Lung (tissue), 12 donors: ENCODE results near the gene GP9. TPM values are rescaled to one million over a fixed set of nuclear protein-coding genes. Genes with fewer than 3 reads are reported as not detected.

Experiments used
- ATAC-seq: fragments of 200-7000 bp; cut with Tn5 transposase; one replicate; pipeline ENCODE4 v1.9.1; 2020; ENCODE audit warnings: moderate number of reproducible peaks; ENCODE audit not compliant: insufficient read depth, low FRiP score
- DNase-seq, 3 donors: peaks; one replicate each; pipeline ENCODE4 v3.0.0-alpha.2; 2013 to 2017
- H3K27ac ChIP-seq, 2 donors: one replicate each; pipeline ENCODE4 v1.5.1; 2013; ENCODE audit warnings: mild to moderate bottlenecking in 2 of 2, moderate library complexity in 2 of 2, control low read depth in 1 of 2, inconsistent platforms in 1 of 2, low read depth in 1 of 2, low read length in 1 of 2
- H3K27me3 ChIP-seq, 3 donors: one replicate each; pipeline ENCODE4 v1.5.1; 2013; ENCODE audit warnings: low read length in 2 of 3; ENCODE audit not compliant: control insufficient read depth in 3 of 3, insufficient read depth in 3 of 3
- H3K36me3 ChIP-seq, 4 donors: one replicate each; pipeline ENCODE4 v1.5.1; 2013; ENCODE audit warnings: low read length in 4 of 4, mild to moderate bottlenecking in 1 of 4, moderate library complexity in 1 of 4; ENCODE audit not compliant: control insufficient read depth in 4 of 4, insufficient read depth in 4 of 4
- H3K4me1 ChIP-seq, 5 donors: one replicate each; pipeline ENCODE4 v1.5.1; 2013; ENCODE audit warnings: low read length in 5 of 5, mild to moderate bottlenecking in 2 of 5, moderate library complexity in 1 of 5; ENCODE audit not compliant: control insufficient read depth in 5 of 5, insufficient read depth in 5 of 5
- H3K4me3 ChIP-seq: one replicate; pipeline ENCODE4 v1.5.1; 2013; ENCODE audit warnings: mild to moderate bottlenecking, control low read depth, moderate library complexity
- H3K9ac ChIP-seq, 2 donors: one replicate each; pipeline ENCODE4 v1.5.1; 2013; ENCODE audit warnings: low read length in 2 of 2, control low read depth in 1 of 2; ENCODE audit not compliant: insufficient read depth in 1 of 2
- H3K9me3 ChIP-seq, 4 donors: one replicate each; pipeline ENCODE4 v1.5.1; 2013; ENCODE audit warnings: low read length in 3 of 4, mild to moderate bottlenecking in 1 of 4, moderate library complexity in 1 of 4; ENCODE audit not compliant: control insufficient read depth in 4 of 4, insufficient read depth in 3 of 4
- WGBS, 2 donors: extraction: QIAGEN DNeasy Blood & Tissue Kit; methylation state at CpG; one replicate each; pipeline ENCODE4 v1.1.7; 2013; 5-methylcytosine and 5-hydroxymethylcytosine counted together
- polyA plus RNA-seq, 2 donors: library from polyadenylated mRNA; stranded (reverse); fragments of 200-250 nt; gene quantifications; one replicate each; pipeline ENCODE4 v1.2.1, GENCODE V29; 2013
- total RNA-seq, 2 donors: library from RNA; depleted of rRNA in 1 of 2; stranded (reverse); fragments of >200 nt in 1 of 2; gene quantifications; one replicate each; pipeline ENCODE4 v1.2.1, GENCODE V29; 2014 to 2021
- TF ChIP-seq, protein P1 (sequence below): IDR thresholded peaks from 2 replicates; pipeline ENCODE4 v1.5.1; 2012; ENCODE audit warnings: mild to moderate bottlenecking; ENCODE audit errors: control extremely low read depth, extremely low read depth
- donor health status: control.
- donor health status: control.
- donor health status: Bipolar disorder and iron deficiency.
- donor health status: healthy.
- donor health status: DM: yes; HTN: yes; CAD: no.

Gene GP9
- total and polyA plus RNA-seq, 4 donors, result 0.40 to 6.2 (median 2.2) TPM

- peaks cover 0 to 3% (median 0%) of the 10 kb centered on the region in 4 donors for H3K9me3 ChIP-seq
- 2 to 4% methylated on average over 42 to 43 of the region's 43 CpGs for WGBS, 2 donors
- no peaks in the 10 kb centered on the region for H3K36me3 ChIP-seq
- ATAC-seq (no peak), DNase-seq (peak; percentile 29 to 49 (median 38))
- H3K27ac ChIP-seq, result no peak overlapping the region
- H3K4me1 ChIP-seq, result peaks cover 0 to 8% (median under 1%) of the 10 kb centered on the region in 5 donors
- H3K27me3 ChIP-seq, result peaks cover 0 to 4% (median 0%) of the 10 kb centered on the region in 3 donors
- H3K9ac ChIP-seq, result no peak overlapping the region
- TF ChIP-seq, protein P1, sequence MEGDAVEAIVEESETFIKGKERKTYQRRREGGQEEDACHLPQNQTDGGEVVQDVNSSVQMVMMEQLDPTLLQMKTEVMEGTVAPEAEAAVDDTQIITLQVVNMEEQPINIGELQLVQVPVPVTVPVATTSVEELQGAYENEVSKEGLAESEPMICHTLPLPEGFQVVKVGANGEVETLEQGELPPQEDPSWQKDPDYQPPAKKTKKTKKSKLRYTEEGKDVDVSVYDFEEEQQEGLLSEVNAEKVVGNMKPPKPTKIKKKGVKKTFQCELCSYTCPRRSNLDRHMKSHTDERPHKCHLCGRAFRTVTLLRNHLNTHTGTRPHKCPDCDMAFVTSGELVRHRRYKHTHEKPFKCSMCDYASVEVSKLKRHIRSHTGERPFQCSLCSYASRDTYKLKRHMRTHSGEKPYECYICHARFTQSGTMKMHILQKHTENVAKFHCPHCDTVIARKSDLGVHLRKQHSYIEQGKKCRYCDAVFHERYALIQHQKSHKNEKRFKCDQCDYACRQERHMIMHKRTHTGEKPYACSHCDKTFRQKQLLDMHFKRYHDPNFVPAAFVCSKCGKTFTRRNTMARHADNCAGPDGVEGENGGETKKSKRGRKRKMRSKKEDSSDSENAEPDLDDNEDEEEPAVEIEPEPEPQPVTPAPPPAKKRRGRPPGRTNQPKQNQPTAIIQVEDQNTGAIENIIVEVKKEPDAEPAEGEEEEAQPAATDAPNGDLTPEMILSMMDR, result no peak
- no peak overlapping the region for H3K4me3 ChIP-seq
These were observed 14.9 kb upstream of the GP9 start for GRCh38 chr3:129045675-129046036.

GRCh38 chr3:129046037-129046731 lies 14.4 kb upstream of the GP9 start:
- ATAC-seq (no peak), DNase-seq (peak in 1 of 3 donors; percentile 28)
- no peaks in the 10 kb centered on the region for H3K36me3 ChIP-seq
- peaks cover 0 to 3% (median 0%) of the 10 kb centered on the region in 4 donors for H3K9me3 ChIP-seq
- H3K27ac ChIP-seq, result no peak overlapping the region
- no peak overlapping the region for H3K9ac ChIP-seq
- no peak overlapping the region for H3K4me3 ChIP-seq
- WGBS, 2 donors, result 32 to 38% methylated on average over 54 to 67 of the region's 67 CpGs
- H3K27me3 ChIP-seq, result peaks cover 0 to 4% (median 0%) of the 10 kb centered on the region in 3 donors
- TF ChIP-seq, protein P1, result no peak
- peaks cover 0 to 10% (median 3%) of the 10 kb centered on the region in 5 donors for H3K4me1 ChIP-seq

- Histone ChIP-seq H3K27me3 (peaks cover 0 to 4% (median 0%) of the 10 kb centered on the region in 3 donors), H3K9me3 (peaks cover 0 to 3% (median 0%) of the 10 kb centered on the region in 4 donors), H3K4me3 (no peak overlapping the region), H3K9ac (no peak overlapping the region), H3K4me1 (peaks cover 0 to 11% (median 7%) of the 10 kb centered on the region in 5 donors), H3K27ac (no peak overlapping the region), H3K36me3 (no peaks in the 10 kb centered on the region)
- ATAC-seq (no peak), DNase-seq (peak in 1 of 3 donors; percentile 7)
- TF ChIP-seq, protein P1, result no peak
- WGBS, 2 donors, result 92 to 94% methylated on average over 45 to 46 of the region's 46 CpGs
These were observed 13.6 kb upstream of the GP9 start for GRCh38 chr3:129046732-129047552.
